HG03575 (cell line): Measurements from ENCODE around the gene EP400.

Experiments
- ATAC-seq: cut with Tn5 transposase; IDR thresholded peaks from one replicate; pipeline ENCODE4 v1.9.1; 2021; ENCODE audit not compliant: unreplicated experiment, insufficient number of reproducible peaks, low FRiP score; ENCODE audit errors: extremely low read depth

The EP400 gene

DNA sequence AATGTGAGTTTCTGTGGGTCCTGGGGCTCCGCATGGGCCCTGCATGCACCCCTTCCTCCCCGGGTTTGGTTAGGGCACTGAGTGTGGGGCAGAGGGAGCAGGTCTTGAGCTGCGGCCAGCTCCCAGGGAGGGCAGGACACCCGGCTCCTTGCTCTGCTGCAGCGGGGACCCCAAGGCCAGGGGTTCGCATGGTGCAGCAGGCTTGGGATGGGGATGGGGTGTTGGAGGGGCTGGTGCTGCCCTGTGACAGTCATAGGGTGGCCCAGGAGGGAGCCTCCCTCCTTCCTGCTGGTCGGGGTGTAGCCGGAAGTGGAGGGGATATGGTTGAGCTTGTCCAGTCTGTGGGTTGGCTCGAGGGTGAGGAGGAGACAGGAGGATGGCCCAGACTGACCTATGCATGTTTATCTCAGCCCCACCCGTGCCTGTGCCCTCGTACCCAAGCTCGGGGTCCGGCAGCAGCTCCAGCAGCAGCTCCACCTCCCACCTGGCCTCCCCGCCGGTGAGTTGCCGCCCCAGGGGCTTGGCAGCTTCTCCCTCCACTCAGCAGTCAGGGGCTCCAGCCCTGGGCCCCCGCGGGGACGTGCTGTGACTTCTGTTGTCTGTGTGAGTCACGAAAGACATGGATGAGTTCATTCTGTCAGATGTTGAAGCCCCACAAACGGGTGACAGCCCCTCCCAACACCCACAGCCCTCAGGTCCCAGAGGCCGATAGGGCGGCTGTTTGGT lies 39.3 kb upstream of the EP400 start:
- no peak for ATAC-seq

DNA sequence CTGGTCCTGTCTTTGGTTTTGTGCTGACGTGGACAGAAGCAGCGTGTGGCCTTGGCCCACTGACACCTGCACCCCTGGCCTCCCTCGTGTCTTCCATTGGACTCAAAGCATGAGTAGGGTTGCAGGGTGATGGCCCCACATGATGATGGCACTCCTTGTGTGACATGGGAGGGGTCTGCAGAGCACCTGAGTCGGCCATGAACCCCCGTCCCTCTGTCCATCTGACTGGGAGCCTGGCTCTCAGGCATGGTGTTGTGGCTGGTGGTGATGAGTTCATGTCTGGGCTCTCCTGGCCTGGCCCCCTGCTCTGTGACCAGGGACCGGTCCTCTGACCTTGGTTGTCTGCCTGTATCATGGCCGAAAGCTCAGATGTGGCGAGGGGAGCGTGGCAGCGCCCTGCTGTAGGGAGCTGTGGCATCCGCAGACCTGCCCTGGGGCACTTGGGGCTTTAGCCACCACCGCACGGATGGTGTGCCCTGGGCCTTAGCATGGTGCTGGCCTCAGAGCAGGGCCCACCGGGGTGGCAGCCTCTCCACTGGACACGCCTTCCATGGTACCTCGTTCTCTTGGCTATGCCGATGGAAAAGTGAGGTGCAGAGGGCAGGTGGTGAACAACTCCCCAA lies 38.6 kb upstream of the EP400 start:
- no peak for ATAC-seq

DNA sequence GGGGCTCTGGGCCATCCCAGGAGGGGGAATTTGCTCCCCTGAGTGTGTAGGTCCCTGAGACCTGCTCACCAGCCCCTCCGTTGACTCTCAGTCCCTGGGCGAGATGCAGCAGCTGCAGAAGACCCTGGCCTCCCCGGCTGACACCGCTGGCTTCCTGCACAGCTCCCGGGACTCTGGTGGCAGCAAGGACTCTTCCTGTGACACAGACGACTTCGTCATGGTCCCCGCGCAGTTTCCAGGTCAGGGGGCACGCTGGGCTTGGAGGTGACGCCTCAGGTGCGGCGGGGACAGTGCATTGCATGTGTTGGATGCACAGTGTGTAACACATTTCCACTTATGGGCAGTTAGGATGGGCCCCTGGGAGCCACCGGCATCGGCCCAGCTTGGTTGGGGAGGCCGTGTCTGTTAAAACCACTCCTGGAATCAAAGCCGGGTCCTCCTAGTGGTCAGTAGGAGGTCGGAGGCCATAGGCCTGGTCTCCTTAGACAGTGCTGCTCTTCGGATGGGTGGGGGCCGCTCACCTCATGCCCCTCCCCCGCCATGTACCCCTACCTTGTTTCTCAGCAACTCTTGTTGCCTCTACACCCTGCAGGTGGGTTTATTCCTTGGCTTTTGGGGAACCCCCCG lies 37.8 kb upstream of the EP400 start:
- ATAC-seq, result no peak

DNA sequence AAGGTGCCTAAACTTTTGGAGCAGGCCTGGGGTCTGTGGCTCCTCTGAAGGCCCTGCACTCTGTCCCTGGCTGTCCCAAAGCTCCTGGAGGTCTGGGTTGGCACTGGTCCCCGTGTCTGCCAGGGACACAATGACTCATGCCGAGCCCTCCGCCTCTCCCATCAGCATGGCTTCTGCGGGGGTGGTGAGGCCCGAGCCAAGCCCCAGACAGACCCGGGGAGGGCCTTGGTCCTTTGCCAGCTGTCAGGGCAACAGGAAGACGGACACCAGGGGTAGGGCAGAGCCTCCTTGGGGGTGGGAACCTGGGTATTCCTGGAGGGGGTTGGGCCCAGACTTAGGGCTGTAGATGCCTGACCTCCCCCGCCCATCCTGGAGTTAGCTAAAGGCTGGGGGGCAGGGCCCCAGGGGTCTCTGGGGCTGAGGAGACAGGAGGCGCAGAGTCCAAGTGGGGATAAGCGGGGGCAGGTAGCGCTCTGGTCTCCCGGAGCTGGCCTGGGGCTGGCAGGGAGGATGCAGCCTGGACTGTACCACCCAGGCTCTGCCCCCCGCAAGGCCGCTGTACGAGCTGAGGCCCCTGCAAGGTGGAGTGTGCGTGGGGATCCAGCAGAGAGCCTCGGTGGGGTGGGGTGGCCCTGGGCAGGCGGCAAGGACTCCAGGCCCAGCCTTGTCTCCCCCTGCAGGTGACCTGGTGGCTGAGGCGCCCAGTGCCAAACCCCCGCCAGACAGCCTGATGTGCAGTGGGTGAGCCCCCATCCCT lies 37.0 kb upstream of the EP400 start:
- no peak for ATAC-seq

DNA sequence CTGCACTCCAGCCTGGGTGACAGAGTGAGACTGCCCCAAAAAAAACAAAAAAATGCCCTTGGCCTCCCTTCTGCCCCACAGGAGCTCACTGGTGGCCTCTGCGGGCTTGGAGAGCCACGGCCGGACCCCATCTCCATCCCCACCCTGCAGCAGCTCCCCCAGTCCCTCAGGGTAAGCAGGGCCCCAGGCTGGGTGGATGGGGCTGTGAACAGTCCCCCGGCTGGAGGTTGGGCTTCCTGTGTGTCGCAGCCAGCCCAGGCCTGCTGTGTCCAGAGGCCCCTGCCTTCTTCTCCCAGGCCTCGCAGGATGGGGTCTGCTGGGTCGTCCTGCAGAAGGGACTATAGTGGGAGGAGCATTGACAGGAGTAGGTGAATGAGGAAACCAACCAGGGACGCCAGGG lies 36.1 kb upstream of the EP400 start:
- ATAC-seq, result no peak

DNA sequence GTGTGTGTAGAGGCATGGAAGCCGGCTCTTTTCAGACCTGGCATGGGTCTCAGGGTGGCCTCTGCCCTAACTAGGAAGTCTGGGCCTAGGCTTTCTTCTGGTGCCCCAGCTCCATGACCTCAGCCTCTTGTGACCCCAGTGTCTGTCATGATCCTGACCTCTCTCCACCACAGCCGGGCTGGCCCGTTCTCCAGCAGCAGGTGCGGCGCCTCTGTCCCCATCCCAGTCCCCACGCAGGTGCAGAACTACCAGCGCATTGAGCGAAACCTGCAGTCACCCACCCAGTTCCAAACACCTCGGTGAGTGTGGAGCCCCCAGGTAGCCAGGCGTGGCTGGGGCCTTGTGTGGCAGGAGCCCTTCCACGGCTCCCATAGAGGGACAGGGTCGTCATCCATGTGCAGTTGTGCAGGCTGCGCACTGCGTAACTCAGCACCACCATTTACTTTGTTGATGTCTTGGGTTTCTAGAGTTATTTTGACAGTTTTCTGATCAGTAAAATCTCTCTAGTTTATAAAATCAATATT lies 35.5 kb upstream of the EP400 start:
- no peak for ATAC-seq

DNA sequence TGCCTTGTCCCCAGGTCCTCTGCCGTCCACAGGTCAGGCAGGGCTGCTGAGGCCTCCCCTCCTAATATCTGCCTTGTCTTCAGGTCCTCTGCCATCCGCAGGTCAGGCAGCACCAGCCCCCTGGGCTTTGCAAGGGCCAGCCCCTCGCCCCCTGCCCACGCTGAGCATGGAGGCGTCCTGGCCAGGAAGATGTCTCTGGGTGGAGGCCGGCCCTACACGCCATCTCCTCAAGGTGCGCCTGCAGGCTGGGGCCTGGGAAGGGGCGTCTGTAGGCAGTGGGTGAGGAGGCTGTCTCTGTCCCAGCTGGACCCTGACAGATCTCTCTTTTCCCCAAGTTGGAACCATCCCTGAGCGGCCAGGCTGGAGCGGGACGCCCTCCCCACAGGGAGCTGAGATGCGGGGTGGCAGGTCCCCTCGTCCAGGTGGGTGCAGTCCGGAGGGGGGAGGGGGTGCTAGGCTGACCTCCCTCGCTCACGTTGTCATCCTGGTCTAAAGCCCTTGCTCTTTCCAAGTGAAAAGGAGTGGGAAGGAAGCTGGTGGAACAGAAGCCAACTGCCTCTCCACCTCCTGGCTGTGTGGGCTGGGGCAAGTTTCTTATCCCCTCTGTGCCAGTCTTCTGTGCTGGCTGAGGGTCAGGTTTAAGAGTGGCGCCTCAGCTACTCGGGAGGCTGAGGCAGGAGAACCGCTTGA lies 34.6 kb upstream of the EP400 start:
- no peak for ATAC-seq

DNA sequence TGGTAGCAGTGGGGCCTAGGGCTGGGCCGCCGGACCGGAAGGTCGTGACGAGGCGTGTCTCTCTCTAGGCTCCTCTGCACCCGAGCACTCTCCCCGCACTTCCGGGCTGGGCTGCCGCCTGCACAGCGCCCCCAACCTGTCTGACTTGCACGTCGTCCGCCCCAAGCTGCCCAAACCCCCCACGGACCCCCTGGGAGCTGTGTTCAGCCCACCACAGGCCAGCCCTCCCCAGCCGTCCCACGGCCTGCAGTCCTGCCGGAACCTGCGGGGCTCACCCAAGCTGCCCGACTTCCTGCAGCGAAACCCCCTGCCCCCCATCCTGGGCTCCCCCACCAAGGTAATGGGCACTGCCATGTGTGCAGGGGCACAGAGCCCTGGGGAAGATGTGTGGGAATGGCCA lies 33.9 kb upstream of the EP400 start:
- ATAC-seq, result no peak

DNA sequence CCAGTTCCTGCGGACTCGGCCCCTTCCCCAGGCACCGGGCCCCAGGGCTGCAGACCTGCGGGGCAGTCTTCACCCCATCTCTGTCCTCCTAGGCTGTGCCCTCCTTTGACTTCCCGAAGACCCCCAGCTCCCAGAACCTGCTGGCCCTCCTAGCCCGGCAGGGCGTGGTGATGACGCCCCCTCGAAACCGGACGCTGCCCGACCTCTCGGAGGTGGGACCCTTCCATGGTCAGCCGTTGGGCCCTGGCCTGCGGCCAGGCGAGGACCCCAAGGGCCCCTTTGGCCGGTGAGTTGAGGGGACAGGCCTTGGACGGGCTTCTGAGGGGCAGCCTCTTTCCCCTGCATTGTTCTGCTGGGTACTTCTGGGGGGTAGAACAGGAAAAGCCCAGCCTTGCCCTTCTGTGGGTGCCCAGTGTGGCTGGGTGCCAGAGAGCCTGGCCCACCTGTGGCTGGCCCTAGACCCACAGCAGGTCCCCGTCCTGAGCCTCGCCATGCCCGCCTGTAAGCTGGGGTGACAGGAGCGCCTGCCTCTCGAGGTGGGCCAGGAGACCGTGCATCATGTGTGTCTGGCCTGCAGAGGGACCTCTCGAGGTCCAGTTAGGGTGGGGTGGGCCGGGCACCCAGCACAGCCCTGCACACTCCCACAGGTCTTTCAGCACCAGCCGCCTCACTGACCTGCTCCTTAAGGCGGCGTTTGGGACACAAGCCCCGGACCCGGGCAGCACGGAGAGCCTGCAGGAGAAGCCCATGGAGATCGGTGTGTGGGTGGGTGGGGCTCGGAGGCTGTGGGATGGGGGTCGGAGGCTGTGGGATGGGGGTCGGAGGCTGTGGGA lies 33.2 kb upstream of the EP400 start:
- no peak for ATAC-seq

DNA sequence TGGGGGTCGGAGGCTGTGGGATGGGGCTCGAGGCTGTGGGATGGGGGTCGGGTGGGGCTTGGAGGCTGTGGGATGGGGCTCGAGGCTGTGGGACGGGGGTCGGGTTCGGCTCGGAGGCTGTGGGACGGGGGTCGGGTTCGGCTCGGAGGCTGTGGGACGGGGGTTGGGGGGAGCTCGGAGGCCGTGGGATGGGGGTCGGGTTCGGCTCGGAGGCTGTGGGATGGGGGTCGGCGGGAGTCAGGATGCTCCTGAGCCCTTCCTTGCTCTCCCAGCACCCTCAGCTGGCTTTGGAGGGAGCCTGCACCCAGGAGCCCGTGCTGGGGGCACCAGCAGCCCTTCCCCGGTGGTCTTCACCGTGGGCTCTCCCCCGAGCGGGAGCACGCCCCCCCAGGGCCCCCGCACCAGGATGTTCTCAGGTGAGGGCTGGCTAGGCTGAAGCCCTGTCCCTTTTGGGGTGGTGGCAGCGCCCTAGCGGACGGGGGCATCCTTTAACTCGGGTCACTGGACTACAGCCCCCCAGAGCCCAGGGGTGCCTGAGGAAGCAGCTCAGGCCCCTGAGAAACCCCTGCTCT lies 32.5 kb upstream of the EP400 start:
- no peak for ATAC-seq

DNA sequence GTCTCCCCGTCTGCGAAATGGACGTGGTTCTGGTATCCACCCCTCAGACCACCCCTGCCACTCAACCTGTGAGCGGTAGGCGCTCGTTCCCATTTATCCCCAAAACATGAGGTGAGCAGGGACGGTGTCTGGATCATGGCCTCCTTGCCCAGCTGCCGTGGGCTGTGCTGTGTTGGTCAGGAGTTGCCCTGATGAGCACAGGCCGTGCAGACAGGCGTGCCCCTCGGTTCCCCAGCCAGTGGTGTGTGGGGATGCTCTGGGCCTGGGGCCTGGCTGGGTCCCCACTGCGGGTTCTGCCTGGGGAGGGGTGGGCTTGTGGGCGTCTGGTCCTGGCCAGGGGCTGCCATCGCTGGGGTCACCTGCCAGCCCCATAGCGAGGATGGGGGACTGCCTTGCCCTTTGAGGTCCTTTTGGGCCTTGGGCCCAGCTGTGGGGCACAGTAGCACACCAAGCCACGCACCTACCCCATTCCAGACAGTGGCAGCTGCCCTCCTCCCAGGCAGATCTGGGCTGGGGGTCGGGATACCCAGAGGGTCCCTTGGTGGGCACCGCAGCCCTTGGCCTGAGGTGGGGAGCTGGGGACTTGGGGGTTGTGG lies 31.9 kb upstream of the EP400 start:
- ATAC-seq, result no peak

DNA sequence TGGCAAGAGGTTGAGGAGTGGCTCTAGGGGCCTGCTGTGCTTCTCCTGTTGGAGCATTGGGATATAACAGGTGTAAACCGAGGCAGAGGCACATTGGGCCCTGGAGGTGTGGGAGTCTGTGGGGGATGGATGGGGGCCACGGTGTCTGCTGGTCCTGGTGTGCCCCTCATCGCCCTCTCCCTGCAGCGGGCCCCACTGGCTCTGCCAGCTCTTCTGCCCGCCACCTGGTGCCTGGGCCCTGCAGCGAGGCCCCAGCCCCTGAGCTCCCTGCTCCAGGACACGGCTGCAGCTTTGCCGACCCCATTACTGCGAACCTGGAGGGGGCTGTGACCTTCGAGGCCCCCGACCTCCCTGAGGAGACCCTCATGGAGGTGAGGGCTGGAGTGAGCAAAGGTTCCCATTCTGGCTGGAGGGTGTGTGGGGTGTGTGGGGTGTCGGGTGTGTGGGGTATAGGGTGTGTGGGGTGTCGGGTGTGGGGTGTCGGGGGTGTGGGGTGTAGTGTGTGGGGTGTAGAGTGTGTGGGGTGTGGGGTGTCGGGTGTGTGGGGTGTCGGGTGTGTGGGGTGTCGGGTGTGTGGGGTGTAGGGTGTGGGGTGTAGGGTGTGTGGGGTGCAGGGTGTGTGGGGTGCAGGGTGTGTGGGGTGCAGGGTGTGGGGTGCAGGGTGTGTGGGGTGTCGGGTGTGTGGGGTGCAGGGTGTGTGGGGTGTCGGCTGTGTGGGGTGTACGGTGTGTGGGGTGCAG lies 31.3 kb upstream of the EP400 start:
- ATAC-seq, result no peak

DNA sequence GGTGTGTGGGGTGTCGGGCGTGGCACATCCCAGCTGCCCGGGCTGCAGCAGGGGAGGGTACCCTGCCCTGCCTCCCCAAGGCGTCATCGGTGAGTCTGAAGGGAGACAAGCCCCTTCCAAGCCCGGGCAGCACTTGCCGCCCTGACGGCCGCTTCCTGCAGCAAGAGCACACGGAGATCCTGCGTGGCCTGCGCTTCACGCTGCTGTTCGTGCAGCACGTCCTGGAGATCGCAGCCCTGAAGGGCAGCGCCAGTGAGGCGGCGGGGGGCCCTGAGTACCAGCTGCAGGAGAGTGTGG lies 30.7 kb upstream of the EP400 start:
- ATAC-seq, result no peak

DNA sequence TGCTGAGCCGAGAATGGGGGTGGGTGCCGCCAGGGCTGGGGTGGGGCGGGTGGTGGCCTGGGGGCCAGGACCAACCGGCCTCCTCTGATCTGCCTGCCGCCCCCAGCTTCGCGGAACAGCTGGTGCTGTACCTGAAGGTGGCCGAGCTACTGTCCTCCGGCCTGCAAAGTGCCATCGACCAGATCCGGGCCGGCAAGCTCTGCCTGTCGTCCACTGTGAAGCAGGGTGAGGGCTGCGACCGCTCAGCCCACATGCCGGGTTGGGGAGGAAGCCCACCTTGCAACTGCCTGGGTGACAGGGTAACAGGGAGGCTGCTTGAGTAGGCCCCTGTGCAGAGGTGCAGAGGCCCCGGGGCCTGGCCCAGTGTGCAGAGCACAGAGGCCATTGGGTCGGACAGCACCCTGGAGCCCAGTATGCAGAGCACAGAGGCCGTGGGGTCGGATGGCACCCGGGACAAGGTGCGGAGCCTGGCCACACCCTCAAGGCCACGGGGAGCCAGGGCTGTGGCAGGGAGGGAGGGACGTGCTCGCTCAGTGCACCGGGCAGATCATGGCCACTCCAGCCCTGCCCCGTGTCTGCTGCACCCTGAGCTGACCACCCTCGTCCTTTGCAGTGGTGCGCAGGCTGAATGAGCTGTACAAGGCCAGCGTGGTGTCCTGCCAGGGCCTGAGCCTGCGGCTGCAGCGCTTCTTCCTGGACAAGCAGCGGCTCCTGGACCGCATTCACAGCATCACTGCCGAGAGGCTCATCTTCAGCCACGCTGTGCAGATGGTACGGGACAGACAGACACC lies 30.2 kb upstream of the EP400 start:
- ATAC-seq, result no peak

DNA sequence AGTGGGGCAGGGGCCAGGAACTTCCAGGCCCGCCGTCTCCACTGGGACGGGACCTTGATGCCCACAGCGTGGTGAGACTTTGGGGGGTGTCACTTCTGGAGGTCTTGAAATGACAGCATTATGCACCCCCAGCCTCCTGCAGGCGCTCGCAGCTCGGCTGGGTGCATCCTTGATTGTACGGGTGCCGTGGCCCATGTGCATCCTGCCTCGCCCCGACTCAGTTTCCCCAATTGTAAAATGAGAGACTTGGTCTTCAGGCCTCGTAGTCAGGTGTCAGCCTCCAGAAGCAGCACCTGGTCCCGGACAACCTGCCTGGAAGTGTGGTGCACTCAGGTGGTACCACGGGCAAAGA lies 29.6 kb upstream of the EP400 start:
- ATAC-seq, result no peak
